Liver (tissue), 9 donors: ENCODE results near the gene XXYLT1. TPM values are rescaled to one million over a fixed set of nuclear protein-coding genes. Genes with fewer than 3 reads are reported as not detected.

Experiments used
- DNase-seq: peaks from one replicate; pipeline ENCODE4 v3.0.0-alpha.2; 2017; ENCODE audit warnings: low spot score
- H3K27ac ChIP-seq, 2 donors: one replicate each; pipeline ENCODE4 v1.7.0; 2013; ENCODE audit warnings: inconsistent platforms in 2 of 2, low read length in 2 of 2, control low read depth in 1 of 2, low read depth in 1 of 2, mild to moderate bottlenecking in 1 of 2
- H3K27me3 ChIP-seq, 4 donors: one replicate each; pipeline versions ENCODE4 v1.6.1 to v1.7.0; 2013; ENCODE audit warnings: low read length in 3 of 4, inconsistent platforms in 1 of 4, mild to moderate bottlenecking in 1 of 4, moderate library complexity in 1 of 4; ENCODE audit not compliant: control insufficient read depth in 4 of 4, insufficient read depth in 4 of 4
- H3K36me3 ChIP-seq, 4 donors: one replicate each; pipeline versions ENCODE4 v1.6.1 to v1.7.0; 2013; ENCODE audit warnings: low read length in 3 of 4, mild to moderate bottlenecking in 3 of 4, low read depth in 1 of 4, moderate library complexity in 1 of 4; ENCODE audit not compliant: control insufficient read depth in 4 of 4, insufficient read depth in 3 of 4
- H3K4me1 ChIP-seq, 4 donors: one replicate each; pipeline versions ENCODE4 v1.6.1 to v1.7.0; 2013; ENCODE audit warnings: low read length in 3 of 4, mild to moderate bottlenecking in 3 of 4, moderate library complexity in 1 of 4; ENCODE audit not compliant: control insufficient read depth in 4 of 4, insufficient read depth in 4 of 4
- H3K4me3 ChIP-seq, 3 donors: one replicate each; pipeline versions ENCODE4 v1.6.1 to v1.7.0; 2013; ENCODE audit warnings: low read length in 3 of 3, control low read depth in 1 of 3, low read depth in 1 of 3, mild to moderate bottlenecking in 1 of 3
- H3K9ac ChIP-seq, 2 donors: one replicate each; pipeline ENCODE4 v1.7.0; 2013; ENCODE audit warnings: low read length in 2 of 2, mild to moderate bottlenecking in 2 of 2, moderate library complexity in 2 of 2, control low read depth in 1 of 2, low read depth in 1 of 2
- H3K9me3 ChIP-seq, 4 donors: one replicate each; pipeline versions ENCODE4 v1.6.1 to v1.7.0; 2013; ENCODE audit warnings: low read length in 3 of 4; ENCODE audit not compliant: control insufficient read depth in 4 of 4
- ATF3 ChIP-seq: IDR thresholded peaks from 2 replicates; pipeline ENCODE4 v1.6.1; 2016; ENCODE audit warnings: antibody characterized with exemption
- FOXA1 ChIP-seq: IDR thresholded peaks from 2 replicates; pipeline ENCODE4 v1.6.1; 2016; ENCODE audit warnings: antibody characterized with exemption
- FOXA2 ChIP-seq: IDR thresholded peaks from 2 replicates; pipeline ENCODE4 v1.6.1; 2016; ENCODE audit warnings: antibody characterized with exemption
- GABPA ChIP-seq, 2 donors: IDR thresholded peaks in 1 of 2; conservative IDR thresholded peaks in 1 of 2; 2 replicates each; pipeline ENCODE4 v1.6.1; 2016; ENCODE audit warnings: antibody characterized with exemption in 2 of 2, mild to moderate bottlenecking in 1 of 2, moderate library complexity in 1 of 2
- HNF4A ChIP-seq, 2 donors: conservative IDR thresholded peaks; 2 replicates each; pipeline ENCODE4 v1.6.1; 2016; ENCODE audit warnings: antibody characterized with exemption in 2 of 2, mild to moderate bottlenecking in 2 of 2
- HNF4G ChIP-seq: IDR thresholded peaks from 2 replicates; pipeline ENCODE4 v1.6.1; 2016; ENCODE audit warnings: antibody characterized with exemption
- JUND ChIP-seq, 2 donors: IDR thresholded peaks; 2 replicates each; pipeline ENCODE4 v1.6.1; 2016; ENCODE audit warnings: antibody characterized with exemption in 2 of 2
- MAX ChIP-seq: IDR thresholded peaks from 2 replicates; pipeline ENCODE4 v1.6.1; 2016; ENCODE audit warnings: antibody characterized with exemption
- RAD21 ChIP-seq, 2 donors: IDR thresholded peaks; 2 replicates each; pipeline ENCODE4 v1.6.1; 2016; ENCODE audit warnings: antibody characterized with exemption in 2 of 2, mild to moderate bottlenecking in 2 of 2
- REST ChIP-seq: IDR thresholded peaks from 2 replicates; pipeline ENCODE4 v1.6.1; 2016; ENCODE audit warnings: antibody characterized with exemption, mild to moderate bottlenecking
- TAF1 ChIP-seq: conservative IDR thresholded peaks from 2 replicates; pipeline ENCODE4 v1.6.1; 2016; ENCODE audit warnings: antibody characterized with exemption, mild to moderate bottlenecking
- WGBS: extraction: QIAGEN DNeasy Blood & Tissue Kit; methylation state at CpG from one replicate; pipeline ENCODE4 v1.1.7; 2013; 5-methylcytosine and 5-hydroxymethylcytosine counted together
- polyA plus RNA-seq, 2 donors: library from polyadenylated mRNA; stranded (reverse) in 1 of 2; unstranded in 1 of 2; fragments of 200-250 nt in 1 of 2; fragments of >200 nt in 1 of 2; fragmentation: Nextera tagmentation in 1 of 2; extraction: Ambion mirVana in 1 of 2; gene quantifications; one replicate each; pipeline versions ENCODE4 v1.2.1 to v1.2.3, GENCODE V29; 2013 to 2015
- total RNA-seq, 2 donors: library from RNA; depleted of rRNA; stranded (reverse); fragments of >200 nt; gene quantifications; one replicate each; pipeline ENCODE4 v1.2.3, GENCODE V29; 2014
- TF ChIP-seq, protein P1 (sequence below): IDR thresholded peaks from 2 replicates; pipeline ENCODE4 v1.6.1; 2016; ENCODE audit warnings: antibody characterized with exemption
- TF ChIP-seq, protein P2 (sequence below): fragments of 150-350 bp; IDR thresholded peaks from 2 replicates; pipeline ENCODE4 v1.5.1; 2017; ENCODE audit warnings: improper control_type of control experiment, low read depth, low read length; ENCODE audit not compliant: missing input control
- donor health status: healthy.
- donor health status: healthy.
- donor health status: healthy.
- donor health status: healthy.
- donor health status: healthy.

The XXYLT1 gene
- total and polyA plus RNA-seq, 4 donors: 0.93 to 7.6 (median 2.8) TPM

GRCh38 chr3:195041871-195042742, 228.9 kb downstream of the XXYLT1 start:
- Histone ChIP-seq H3K9ac (no peak overlapping the region), H3K4me1 (peaks cover 0 to 5% (median 5%) of the 10 kb centered on the region in 4 donors), H3K9me3 (no peaks in the 10 kb centered on the region), H3K4me3 (no peak overlapping the region), H3K36me3 (no peaks in the 10 kb centered on the region), H3K27ac (no peak overlapping the region), H3K27me3 (no peaks in the 10 kb centered on the region)
- WGBS: 86% methylated on average over 16 of the region's 16 CpGs
- TF ChIP-seq MAX (no peak), HNF4A (conservative IDR thresholded peaks at IDR 0.05) (no peak), RAD21 (IDR thresholded peaks at IDR 0.05) (no peak), FOXA1 (no peak), FOXA2 (no peak), HNF4G (no peak), REST (no peak), TAF1 (no peak), GABPA (IDR thresholded peaks at IDR 0.05 in 1 of 2, conservative IDR thresholded peaks at IDR 0.05 in 1 of 2) (no peak), JUND (IDR thresholded peaks at IDR 0.05) (no peak), ATF3 (no peak)
- TF ChIP-seq, protein P1, sequence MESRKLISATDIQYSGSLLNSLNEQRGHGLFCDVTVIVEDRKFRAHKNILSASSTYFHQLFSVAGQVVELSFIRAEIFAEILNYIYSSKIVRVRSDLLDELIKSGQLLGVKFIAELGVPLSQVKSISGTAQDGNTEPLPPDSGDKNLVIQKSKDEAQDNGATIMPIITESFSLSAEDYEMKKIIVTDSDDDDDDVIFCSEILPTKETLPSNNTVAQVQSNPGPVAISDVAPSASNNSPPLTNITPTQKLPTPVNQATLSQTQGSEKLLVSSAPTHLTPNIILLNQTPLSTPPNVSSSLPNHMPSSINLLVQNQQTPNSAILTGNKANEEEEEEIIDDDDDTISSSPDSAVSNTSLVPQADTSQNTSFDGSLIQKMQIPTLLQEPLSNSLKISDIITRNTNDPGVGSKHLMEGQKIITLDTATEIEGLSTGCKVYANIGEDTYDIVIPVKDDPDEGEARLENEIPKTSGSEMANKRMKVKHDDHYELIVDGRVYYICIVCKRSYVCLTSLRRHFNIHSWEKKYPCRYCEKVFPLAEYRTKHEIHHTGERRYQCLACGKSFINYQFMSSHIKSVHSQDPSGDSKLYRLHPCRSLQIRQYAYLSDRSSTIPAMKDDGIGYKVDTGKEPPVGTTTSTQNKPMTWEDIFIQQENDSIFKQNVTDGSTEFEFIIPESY: no peak
- TF ChIP-seq, protein P2, sequence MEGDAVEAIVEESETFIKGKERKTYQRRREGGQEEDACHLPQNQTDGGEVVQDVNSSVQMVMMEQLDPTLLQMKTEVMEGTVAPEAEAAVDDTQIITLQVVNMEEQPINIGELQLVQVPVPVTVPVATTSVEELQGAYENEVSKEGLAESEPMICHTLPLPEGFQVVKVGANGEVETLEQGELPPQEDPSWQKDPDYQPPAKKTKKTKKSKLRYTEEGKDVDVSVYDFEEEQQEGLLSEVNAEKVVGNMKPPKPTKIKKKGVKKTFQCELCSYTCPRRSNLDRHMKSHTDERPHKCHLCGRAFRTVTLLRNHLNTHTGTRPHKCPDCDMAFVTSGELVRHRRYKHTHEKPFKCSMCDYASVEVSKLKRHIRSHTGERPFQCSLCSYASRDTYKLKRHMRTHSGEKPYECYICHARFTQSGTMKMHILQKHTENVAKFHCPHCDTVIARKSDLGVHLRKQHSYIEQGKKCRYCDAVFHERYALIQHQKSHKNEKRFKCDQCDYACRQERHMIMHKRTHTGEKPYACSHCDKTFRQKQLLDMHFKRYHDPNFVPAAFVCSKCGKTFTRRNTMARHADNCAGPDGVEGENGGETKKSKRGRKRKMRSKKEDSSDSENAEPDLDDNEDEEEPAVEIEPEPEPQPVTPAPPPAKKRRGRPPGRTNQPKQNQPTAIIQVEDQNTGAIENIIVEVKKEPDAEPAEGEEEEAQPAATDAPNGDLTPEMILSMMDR: no peak
- DNase-seq: no peak
